Prostate gland (tissue), 2 donors: ENCODE measurements around the gene BCR.

Experiments
- CTCF ChIP-seq, 4 experiments: fragments of 200-600 bp in 2 of 4; fragments of 450-650 bp in 2 of 4; sonication (generic) in 2 of 4; IDR thresholded peaks; 1 replicate in 3 of 4; 2 replicates in 1 of 4; pipeline ENCODE4 v1.5.1; 2016 to 2019; ENCODE audit warnings: antibody characterized with exemption in 4 of 4, mild to moderate bottlenecking in 2 of 4, moderate library complexity in 2 of 4
- POLR2A ChIP-seq: fragments of 450-650 bp; IDR thresholded peaks from one replicate; pipeline ENCODE4 v1.6.1; 2016; ENCODE audit warnings: antibody characterized with exemption, mild to moderate bottlenecking
- POLR2AphosphoS5 ChIP-seq: sonication (generic); formaldehyde crosslinking; IDR thresholded peaks from one replicate; pipeline ENCODE4 v1.6.1; 2017; ENCODE audit warnings: antibody characterized with exemption

DNA sequence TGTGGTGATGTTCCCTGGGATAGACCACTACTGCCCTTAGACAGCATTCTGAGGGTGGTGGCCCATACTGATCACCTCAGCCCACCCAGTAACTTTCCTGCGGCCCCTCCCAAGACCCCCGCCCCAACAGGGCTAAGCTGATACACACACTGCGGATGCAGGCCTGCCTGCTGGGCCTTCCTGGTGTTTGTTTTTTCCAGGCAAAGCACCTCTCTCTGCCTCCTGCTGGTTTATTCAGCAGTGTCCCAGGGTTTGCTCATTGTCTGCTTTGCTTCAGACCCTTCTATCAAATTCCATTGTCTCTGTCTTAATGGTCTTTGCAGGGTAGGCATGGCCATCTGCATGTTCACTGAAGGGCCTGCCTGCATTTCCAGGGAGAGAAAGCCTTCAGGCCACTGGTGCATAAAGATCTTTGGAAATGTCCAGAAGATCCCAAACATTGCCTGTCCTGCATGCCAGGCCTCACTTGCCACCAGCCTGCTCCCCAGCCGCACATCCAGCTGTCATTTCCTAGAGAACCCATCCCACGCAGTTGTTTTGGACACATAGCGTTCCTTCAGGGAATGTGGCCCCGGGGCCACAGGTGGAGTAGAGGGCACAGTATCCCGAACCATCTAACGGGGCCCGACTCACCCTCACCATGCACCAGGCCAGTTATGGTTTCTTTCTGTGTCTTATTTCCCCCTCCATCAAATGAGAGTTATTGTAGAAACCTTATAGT lies 50.2 kb downstream of the BCR start:
- TF ChIP-seq CTCF (IDR thresholded peaks at IDR 0.05) (no peak), POLR2AphosphoS5 (no peak), POLR2A (no peak)
